Colon (tissue), 2 donors: ENCODE data around the gene BCL2L15.
A peak's percentile ranks its signal among the peaks of the same experiment; 100 is the strongest.

Experiments used
- FAIRE-seq: peaks from 2 replicates; lab custom pipeline; 2012; peaks lifted over from hg19 to GRCh38; lab: Jason Lieb, UNC
- donor health status: control.
- donor health status: control.

The BCL2L15 gene

DNA sequence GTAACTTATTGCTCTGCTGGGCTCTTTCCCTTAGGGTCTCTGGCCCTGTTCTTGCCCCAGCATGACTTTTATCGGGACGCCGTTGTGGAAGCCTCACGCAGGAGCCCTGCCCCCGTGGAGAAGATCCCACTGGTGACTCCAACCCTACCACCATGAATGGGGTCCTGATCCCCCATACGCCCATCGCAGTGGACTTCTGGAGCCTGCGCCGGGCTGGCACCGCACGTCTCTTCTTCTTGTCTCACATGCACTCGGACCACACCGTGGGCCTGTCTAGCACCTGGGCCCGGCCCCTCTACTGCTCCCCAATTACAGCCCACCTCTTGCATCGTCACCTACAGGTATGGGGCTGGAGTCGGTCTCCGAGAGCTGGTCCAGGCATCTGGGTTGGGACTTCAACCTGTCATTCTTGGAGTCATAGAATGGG, 18.1 kb upstream of the BCL2L15 start:
- FAIRE-seq: no peak

DNA sequence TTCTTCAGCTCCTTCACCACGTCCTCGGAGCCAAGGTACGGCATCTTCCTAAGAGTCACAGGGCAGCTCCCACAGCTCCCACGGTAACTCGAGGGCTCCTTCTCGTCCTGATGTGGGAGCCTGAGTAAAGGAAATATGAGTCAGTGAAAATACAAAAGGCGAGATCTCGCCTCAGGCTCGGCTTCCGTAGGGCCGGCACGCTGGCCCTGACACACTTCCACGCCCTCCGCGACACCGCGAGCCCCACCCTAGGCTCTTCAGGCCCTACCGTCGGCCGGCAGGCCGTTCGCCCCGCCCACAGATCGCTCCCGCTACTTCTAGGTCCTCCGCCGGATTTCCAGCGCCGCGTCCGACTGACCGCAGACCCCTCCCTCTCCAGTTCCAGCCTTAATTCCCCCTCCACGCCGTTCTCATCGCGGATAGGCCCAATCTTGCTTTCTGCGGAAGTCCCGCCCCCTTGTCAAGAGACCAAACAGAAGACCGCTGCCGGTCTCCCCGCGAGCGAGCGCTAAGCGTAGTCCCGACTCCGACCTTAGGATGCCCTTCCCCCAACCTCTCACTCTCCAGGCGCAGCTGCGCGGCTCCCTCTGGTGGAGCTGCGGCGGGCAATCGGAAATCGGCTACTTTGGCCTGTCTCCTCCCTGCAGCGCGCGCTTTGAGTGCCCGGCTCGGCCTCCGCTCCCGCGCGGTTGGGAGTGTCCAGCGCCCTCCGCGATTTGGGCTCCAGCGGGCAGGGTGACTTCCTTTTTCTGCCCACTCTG, 17.5 kb upstream of the BCL2L15 start, which contains the start of the genes AP4B1 and DCLRE1B:
TSS of gene AP4B1 (minus strand) at position 126 of the 761 bp plus-strand sequence. CDS start at position 44, 82 bp downstream.
TSS of gene DCLRE1B (plus strand) at position 653 of the 761 bp plus-strand sequence. CDS start 261 bp downstream, outside the sequence.
- peak; percentile 65 for FAIRE-seq

DNA sequence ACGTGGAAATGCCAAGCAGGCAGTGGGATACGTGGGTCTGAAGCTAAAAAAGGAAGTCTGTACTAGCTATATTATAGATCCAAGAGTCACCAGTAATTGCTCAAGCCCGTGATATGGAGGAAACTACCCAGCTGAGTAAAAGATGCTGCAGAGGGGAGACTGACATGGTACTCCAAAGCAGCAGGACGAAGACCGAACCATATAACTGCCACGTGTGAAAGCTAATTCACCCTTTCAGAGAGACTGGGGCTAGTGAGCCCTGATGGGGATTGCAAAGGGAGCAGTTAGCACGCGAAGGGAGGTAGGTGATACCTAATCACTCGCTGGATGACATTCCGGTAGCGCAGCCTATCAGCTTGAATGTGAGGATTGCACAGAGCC, 16.9 kb upstream of the BCL2L15 start:
- FAIRE-seq: no peak

DNA sequence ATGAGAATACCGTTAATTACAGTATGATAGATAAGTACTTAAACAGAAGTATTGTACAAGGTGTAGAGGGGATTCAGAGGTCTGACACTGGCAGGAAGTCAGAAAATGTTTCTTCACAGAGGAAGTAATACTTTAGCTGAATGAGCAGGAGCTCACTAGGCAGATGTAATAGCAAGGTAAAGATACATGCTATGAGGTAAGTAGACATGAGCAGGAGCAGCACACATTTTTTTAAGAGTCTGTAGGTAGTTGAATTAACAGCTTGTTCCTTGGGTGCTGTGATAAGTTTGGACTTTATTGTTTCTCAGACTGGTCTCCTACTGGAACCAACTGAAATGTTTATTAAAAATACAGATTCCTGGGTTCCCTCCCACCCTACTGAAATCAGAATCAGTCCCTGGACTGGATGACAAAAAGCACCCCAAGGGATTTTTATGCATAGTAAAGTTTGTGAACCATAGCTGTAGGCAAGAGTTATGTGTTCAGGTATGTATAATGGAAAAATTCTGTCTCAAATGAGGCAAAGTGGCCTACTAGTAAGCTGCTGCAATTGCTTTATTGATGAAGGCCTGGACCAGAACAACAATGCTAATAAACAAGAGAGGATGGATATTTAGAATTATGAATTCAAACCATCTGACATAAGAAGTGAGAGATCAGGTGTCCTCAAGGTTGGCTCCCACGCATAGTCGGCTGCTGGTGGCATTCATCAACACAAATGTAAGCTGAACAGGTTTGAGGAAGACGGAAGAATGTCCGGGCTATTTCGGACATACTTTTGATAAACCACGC, 16.3 kb upstream of the BCL2L15 start:
- FAIRE-seq: no peak

DNA sequence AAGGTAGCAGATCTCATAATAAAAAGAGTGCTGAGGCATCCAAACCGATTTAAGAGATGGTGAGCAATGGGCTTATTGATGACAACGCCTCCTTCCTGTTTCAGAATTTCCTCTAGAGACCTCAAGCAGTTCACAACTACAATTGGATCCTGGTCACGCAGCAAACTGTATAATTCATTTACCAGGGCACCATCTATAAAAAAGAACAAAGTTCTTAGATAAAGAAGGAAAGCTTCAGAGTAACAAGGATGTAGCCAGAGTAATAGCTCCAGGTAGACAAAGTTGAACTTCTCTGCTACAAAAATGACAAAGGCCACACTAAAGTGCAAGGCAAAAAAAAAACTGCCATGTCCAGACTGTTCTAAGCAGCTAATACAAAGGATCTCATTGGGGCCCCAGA, 13.8 kb upstream of the BCL2L15 start:
- no peak for FAIRE-seq

DNA sequence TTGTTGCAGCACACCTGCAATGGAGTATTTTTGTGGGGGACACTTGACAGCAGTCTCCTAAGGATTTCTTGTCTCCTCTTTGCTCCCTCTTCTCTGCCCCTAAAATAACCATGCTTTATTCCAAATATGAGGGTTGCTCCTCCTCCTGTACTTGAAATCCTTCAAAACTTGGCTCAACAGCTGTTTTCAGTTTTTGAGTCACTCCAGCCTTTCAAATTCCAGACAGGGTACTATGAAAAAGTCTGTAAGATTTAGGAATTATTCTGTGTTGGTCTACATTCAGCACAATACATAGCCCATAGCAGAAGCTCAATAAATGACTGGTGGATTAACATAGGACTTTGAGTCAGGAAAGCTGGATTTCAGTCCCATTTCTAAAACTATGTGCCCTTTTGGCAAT, 11.7 kb upstream of the BCL2L15 start:
- FAIRE-seq: no peak

DNA sequence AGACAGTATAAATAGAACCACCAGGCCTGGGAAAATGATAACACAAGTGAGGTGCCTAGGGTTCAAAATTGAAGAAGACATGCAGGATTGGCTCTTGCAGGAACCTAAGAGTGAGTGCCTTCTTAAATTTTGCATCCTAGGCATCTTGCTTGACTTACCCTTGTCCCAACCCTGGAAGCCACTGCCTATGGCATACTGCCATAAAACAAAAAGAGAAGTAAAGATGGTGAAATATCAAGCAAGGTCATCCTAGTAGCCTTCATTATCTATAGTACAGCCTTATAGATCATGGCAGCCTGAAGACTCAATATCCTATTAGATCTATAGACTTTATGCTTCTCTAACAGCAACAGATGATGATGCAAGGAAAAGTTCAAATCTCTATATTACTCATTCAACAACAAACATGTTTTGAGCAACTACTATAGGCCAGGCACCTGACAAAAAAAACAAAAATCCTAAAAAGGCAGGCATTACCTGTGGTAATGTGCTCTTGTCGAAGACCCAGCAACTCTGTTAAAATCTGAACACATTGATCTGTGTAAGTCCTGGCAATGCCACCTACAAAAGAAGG, 10.9 kb upstream of the BCL2L15 start:
- FAIRE-seq: no peak

DNA sequence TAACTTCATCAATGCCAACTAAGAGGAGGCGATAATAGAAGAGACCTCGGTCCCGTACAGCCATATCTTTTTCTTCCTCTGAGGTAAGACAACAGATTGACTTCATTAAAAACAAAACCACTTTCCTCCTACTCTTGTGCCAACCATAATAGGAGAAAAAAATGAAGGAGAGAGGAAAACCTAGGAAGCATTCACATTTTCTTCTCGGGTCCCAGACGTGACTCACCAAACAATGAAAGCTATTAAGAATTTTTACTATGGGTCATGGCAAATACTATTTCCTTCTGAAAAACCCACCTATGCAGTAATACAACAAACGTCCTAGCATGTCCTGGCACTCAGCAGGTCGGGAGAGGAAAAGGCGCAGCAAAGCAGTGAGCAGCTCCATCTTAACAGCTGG, 8.6 kb upstream of the BCL2L15 start:
- FAIRE-seq: no peak

DNA sequence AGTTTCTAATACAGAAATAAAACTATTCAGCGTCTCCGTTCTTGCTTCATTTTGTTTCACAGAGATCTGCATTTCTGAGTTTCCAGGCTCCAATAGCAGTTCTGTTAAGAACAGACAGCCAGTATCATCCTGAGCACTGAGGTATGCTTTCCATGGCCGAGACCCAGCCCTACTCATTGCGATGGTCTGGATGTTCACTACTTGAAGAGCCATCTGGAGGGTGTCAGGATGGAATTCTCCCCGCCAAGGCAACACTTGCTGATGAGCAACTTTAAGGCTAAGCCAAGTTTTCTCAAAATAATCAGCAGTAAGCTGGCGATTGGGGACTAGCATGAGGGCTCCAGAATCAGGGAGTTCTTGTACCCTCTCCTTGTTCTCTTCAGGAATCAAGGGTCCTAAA, 7.7 kb upstream of the BCL2L15 start:
- FAIRE-seq: no peak

DNA sequence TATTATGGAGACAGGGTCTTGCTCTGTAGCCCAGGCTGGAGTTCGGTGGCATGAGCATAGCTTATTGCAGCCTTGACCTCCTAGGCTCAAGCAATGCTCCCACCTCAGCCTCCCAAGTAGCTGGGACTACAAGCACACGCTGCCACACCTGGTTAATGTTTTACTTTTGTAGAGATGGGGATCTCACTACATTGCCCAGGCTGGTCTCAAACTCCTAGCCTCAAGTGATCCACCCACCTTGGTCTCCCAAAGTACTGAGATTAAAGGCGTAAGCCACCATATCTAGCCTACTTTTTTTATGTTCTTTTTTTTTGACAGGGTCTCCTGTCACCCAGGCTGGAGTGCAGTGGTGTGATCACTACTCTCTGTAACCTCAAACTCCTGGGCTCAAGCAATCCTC, 5.9 kb upstream of the BCL2L15 start:
- FAIRE-seq: no peak

DNA sequence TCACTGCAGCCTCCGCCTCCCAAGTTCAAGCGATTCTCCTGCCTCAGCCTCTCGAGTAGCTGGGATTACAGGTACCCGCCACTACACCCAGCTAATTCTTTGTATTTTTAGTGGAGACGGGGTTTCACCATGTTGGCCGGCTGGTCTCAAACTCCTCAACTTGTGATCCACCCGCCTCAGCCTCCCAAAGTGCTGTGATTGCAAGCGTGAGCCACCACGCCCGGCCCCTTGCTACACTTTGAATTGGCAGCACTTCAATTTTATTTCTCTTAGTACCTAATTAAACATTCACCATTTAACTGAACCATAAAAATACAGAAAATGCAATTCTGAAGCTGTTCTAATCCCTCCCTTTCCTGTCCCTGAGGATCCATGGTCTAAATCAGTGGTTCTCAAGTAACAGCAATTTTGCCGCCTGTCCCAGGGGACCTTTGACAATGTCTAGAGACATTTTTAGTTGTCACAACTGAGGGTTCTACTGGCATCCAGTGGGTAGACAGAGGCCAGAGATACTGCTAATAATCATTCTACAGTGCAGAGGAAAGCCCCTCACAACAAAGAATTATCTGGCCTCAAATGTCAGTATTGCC, 4.3 kb upstream of the BCL2L15 start:
- FAIRE-seq: no peak

DNA sequence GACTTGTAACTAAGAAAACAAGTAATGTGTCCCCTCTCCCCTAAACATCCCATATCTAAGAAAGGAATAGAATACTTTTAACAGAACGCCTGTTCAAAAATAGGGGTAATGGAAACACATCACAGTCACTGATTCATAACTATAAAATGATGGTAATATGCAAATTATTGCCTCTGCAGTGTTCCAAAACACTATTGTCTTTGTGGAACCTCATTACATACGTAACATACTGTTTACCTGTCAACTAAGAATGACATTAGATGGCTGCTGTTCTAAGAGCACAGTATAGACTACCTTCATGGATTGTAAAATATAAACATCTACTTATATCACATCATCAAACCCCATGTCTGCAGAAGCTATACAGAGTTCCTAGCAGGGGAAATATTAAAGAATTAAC, 3.4 kb upstream of the BCL2L15 start:
- no peak for FAIRE-seq

DNA sequence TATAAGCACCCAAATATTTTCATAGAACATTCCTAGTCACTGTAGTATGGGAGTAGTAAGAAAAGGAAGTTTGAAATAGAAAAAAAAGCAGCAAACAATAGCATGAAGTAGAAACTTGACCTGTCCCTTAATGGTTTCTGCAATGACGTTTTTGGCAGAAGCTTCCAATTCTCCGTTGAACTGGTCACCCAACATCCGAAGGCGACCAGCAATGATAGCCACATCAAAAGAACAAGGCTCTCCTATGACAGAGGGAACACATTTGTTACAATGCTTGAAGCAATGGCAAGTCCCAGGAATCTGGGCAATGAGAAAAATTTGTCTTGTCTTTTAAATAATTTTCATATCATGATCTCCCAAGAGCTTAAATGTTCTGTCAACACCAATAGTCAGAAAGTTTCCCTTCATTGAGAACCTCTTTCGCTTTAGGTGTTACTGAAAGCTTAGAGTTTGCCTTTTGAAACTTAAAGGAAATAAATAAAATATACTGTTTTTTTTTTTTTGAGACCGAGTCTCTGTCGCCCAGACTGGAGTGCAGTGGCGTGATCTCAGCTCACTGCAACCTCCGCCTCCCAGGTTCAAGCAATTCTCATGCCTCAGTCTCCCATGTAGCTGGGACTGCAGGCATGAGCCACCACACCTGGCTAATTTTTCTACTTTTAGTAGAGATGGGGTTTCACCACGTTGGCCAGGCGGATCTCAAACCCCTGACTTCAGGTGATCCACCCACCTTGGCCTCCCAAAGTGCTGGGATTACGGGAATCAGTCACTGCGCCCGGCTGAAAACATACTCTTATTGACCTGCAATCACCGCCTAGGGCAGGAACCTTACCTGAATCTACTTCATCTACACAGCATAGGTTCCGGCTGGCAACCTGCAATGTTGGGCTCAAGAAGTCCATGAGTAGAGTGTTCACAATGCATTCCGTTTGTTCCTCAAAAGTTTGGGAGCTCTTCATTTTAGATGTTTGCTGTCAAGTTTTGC, 672 bp downstream of the BCL2L15 start:
- no peak for FAIRE-seq

DNA sequence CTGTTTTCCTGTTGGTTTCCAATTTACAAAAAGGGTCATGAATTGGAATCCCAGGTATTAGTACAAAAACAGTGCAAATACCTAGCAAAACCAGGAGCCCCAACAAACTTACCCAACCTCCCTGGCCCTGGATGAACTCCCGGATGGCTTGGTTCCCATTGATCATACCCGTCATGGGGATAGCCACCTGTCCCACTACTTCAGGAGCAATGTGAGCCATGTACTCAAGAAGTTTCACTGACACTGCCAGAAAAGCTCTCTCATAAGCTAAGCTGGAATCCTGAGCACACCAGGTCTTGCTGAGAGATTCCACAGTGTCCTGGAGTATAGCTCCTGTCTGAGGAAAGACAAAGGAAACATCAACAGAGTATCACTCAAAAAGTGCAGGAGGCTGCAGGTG, 5.7 kb downstream of the BCL2L15 start:
- FAIRE-seq: no peak

DNA sequence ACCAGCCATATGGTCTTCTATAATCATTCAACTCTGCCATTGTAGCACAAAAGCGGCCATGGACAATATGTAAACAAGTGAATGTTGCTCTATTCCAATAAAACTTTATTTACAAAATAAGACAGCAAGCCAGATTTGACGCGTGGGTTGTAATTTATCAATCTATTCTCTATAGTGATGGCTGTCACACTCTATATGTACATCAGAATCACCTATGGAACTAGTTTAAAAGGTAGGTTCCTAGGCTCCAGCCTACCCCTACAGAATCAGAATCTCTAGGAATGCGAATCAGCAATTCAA, 7.7 kb downstream of the BCL2L15 start:
- no peak for FAIRE-seq

DNA sequence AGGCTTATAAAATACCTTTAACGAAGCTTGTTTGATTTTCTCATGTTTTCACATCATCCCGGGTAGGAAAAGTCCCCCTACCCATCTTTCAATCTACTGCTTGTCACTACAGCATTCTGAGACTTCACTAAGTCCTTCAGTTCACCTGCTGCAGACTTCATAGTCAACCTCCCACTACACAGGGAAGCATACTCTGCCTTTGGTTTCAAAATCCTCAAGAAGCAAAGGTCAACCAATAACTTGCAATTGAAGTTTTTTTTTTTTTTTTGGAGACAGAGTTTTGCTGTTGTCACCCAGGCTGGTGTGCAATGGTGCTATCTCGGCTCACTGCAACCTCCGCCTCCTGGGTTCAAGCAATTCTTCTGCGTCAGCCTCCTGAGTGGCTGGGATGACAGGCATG, 11.2 kb downstream of the BCL2L15 start:
- no peak for FAIRE-seq

DNA sequence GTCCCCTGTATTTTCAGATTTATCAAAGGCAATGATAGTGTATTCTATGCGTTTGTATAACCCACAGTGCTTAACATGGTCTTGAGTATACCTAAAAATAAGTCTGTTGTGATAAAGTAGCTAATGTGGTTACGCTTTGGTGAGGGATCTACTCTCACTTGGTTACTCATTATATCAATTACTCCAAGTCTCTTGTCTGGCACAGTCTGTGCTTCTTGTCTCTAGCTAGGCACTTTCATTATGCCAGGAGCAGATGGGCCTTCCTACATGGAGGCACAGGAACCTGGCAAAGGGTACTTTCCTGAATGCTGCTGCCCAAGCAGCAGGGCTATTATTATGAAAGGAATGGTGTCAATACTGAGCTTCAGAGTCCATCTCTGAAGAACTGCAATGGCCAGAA, 11.7 kb downstream of the BCL2L15 start:
- no peak for FAIRE-seq

DNA sequence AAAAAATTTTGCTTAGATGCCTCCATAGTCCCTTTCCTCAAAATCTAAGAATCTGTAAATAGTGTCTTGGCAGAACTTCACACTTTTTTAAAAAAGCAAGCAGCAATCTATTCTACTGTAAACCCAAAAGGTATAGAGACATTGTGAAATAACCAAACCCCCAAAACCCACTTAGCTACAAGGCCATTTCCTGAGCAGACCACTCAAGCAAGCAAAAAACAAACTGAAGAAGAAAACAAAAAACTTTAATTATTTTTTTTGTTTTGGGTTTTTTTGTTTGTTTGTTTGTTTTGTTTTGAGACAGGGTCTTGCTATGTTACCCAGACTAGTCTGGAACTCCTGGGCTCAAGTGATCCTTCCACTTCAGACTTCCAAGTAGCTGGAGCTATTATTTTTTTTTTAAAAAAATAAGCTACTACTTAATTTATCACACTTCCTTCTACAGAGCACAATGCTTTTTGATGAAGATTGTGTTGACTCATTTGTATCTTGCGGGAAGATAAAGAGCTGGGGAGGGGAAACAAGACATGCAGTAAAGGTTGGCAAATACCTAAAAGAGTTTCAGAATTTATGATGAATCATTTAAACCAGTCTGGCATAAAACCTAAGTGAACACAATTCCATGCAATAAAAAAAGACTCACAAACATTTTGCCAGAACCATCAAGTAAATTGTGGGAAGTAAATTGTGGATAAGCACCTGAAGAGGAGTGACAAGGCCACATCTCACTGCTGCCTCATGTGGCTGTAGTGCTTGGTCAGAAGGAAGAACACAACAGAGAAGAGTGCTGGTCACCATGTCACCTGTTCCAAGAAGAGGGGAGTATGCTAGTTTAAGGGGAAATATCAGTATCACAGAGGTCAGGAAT, 13.1 kb downstream of the BCL2L15 start:
- peak; percentile 84 for FAIRE-seq

DNA sequence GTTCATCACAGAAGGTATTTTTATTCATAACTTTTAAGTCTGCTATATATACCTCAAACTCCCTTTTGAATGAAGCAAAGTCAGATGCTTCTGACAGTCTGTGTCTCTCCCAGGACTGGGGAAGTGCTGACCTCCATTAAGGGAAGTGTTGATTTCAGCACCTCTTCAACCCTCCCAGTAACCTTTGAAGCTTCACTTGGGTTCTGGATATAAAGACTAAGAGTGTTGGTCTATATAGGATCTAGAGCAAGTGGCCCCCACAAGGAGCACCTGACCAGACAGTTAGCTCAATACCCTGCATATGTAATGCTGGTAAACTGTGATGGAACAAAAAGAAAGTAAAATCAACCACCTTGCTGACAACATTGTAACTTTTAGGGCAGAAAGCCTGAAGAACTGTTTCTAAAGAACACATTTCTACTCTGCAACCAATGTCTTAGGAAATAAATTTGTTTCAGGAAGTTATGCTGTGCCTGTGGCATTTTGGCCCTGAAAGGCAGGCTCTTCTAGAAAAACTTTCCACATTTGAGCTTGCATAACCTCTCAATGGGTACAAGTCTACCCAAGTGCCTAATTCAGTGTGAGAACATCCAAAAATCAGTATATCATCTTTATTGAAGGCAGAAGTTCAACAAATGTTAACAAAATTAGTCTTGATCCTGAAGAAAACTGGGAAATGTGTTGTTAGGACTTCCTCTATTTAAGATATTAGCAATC, 15.0 kb downstream of the BCL2L15 start:
- no peak for FAIRE-seq

DNA sequence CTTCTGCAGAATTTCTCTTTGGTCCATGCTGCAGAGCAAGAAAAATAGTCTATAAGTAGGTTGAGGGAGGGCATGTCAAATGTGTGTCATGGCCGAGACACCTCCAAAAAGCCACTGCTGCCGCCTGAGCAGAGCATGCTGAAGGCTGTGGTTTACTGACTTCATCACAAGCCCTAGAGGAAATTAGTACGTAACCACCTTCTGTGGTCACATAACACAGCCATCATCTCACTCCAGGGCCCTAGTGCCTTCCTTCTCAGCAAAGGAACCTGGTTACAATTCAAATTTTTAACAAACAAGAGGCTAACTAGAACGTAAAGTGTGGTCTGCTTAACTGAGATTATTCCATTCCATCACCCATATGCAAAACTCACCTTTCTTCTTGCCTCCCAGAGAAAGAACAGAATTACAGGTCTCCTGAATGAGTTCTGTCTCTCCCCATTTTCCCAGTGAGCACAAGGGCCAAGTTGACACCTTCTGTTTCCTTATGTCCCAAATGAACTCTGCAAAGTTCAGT, 15.7 kb downstream of the BCL2L15 start, which contains the start of gene PTPN22:
TSS of gene PTPN22 (minus strand) at position 116 of the 517 bp plus-strand sequence.
- FAIRE-seq: no peak
